MM.1S (cell line): ENCODE measurements around the gene ZCCHC24.

Experiments used
- DNase-seq: peaks from one replicate; pipeline ENCODE4 v3.0.0-alpha.2; 2015
- H2AFZ ChIP-seq: fragments of 300-600 bp; sonication (generic); 2 replicates; pipeline ENCODE4 v1.6.0; 2016; ENCODE audit warnings: antibody characterized with exemption, low read length
- H3F3A ChIP-seq: fragments of 300-600 bp; sonication (generic); 2 replicates; pipeline ENCODE4 v1.6.1; 2016; ENCODE audit warnings: mild to moderate bottlenecking, antibody characterized with exemption, low read length, moderate library complexity, mixed read lengths; ENCODE audit not compliant: insufficient read depth
- H3K27ac ChIP-seq: fragments of 300-600 bp; sonication (generic); 2 replicates; pipeline ENCODE4 v1.5.1; 2016; ENCODE audit warnings: mild to moderate bottlenecking, low read length
- H3K27me3 ChIP-seq: fragments of 300-600 bp; sonication (generic); replicated peaks from 2 replicates; pipeline ENCODE4 v1.6.0; 2016; ENCODE audit warnings: low read length; ENCODE audit not compliant: insufficient read depth
- H3K36me3 ChIP-seq: fragments of 300-600 bp; sonication (generic); replicated peaks from 2 replicates; pipeline ENCODE4 v1.6.1; 2016; ENCODE audit warnings: mild to moderate bottlenecking, low read length, mixed read lengths; ENCODE audit not compliant: insufficient read depth
- H3K4me1 ChIP-seq: fragments of 300-600 bp; sonication (generic); 2 replicates; pipeline ENCODE4 v1.6.1; 2016; ENCODE audit warnings: low read length, mixed read lengths
- H3K4me2 ChIP-seq: fragments of 300-600 bp; sonication (generic); 2 replicates; pipeline ENCODE4 v1.6.0; 2016; ENCODE audit warnings: low read depth, low read length
- H3K4me3 ChIP-seq: fragments of 300-600 bp; sonication (generic); 2 replicates; pipeline ENCODE4 v1.5.1; 2016; ENCODE audit warnings: low read length, mixed read lengths
- H3K79me2 ChIP-seq: fragments of 300-600 bp; sonication (generic); 2 replicates; pipeline ENCODE4 v1.6.1; 2016; ENCODE audit warnings: mixed run types, low read length, mixed read lengths
- H3K9ac ChIP-seq: fragments of 300-600 bp; sonication (generic); 2 replicates; pipeline ENCODE4 v1.6.1; 2016; ENCODE audit warnings: low read length, mixed read lengths
- H3K9me2 ChIP-seq: fragments of 300-600 bp; sonication (generic); replicated peaks from 2 replicates; pipeline ENCODE4 v1.6.1; 2016; ENCODE audit warnings: mild to moderate bottlenecking, low read length, mixed read lengths; ENCODE audit not compliant: insufficient read depth
- H3K9me3 ChIP-seq: fragments of 300-600 bp; sonication (generic); replicated peaks from 2 replicates; pipeline ENCODE4 v1.6.1; 2016; ENCODE audit warnings: mild to moderate bottlenecking, low read length, mixed read lengths; ENCODE audit not compliant: insufficient read depth
- H4K20me1 ChIP-seq: fragments of 300-600 bp; sonication (generic); 2 replicates; pipeline ENCODE4 v1.6.1; 2016; ENCODE audit warnings: mild to moderate bottlenecking, low read length, moderate library complexity, mixed read lengths; ENCODE audit not compliant: insufficient read depth
- CTCF ChIP-seq: fragments of 300-600 bp; sonication (generic); IDR thresholded peaks from 2 replicates; pipeline ENCODE4 v1.5.1; 2016; ENCODE audit warnings: antibody characterized with exemption, low read length, mixed read lengths
- EZH2 ChIP-seq: fragments of 300-600 bp; sonication (generic); optimal IDR thresholded peaks from 2 replicates; pipeline ENCODE3; 2017; ENCODE audit warnings: low read depth, mild to moderate bottlenecking, antibody characterized with exemption, low read length, mixed read lengths
- EZH2phosphoT487 ChIP-seq: fragments of 300-600 bp; sonication (generic); IDR thresholded peaks from 2 replicates; pipeline ENCODE4 v1.6.1; 2018; ENCODE audit warnings: antibody characterized with exemption, low read length

Gene ZCCHC24

DNA sequence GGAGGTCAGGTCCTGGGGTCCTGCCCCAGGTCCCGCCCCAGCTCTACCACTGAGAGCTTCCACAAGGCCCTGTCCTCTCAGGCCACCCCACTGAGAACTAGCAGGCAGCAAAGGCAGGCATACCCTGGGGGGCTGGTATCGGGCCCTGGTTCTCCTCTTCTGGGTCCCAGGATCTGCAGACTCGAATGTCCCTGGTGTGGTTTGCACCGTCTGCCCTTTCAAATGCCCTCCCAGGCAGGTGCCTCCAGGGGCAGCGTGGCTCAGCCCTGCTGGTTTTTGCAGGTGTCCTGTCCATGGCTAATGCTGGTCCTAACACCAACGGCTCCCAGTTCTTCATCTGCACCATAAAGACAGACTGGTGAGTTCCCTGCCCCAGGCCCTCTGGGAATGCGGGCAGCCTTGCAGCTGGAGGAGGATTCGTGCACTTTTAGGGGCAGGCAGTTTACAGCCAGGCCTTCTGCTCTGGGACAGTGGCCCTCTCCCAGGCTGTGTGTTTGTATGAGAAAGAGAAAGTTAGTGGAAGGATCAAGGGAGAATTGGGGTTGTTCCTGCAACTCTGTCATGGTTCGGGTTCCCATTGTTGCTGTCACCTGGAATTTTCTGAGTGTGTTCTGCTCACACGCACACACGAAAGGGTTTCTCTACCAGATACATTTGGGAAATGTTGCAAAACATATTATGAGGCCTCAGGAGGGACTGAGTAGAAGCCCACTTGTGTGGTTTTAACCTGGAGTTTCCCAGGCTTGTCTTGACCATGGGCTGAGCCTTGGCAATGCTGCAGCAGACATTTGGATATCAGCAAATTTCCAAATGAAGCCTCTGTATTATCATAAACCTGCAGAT, 93.2 kb downstream of the ZCCHC24 start:
- H2AFZ ChIP-seq, result no peak overlapping the region
- no peak overlapping the region for H3K9ac ChIP-seq
- no peaks in the 10 kb centered on the region for H3K9me2 ChIP-seq
- no peak overlapping the region for H3K4me3 ChIP-seq
- H3F3A ChIP-seq, result peaks cover 9% of the 10 kb centered on the region
- H3K4me2 ChIP-seq, result no peak overlapping the region
- no peaks in the 10 kb centered on the region for H3K27me3 ChIP-seq
- no peak for TF ChIP-seq EZH2phosphoT487
- no peak for TF ChIP-seq EZH2
- no peak for TF ChIP-seq CTCF
- H3K9me3 ChIP-seq, result no peaks in the 10 kb centered on the region
- H3K4me1 ChIP-seq, result peaks cover 18% of the 10 kb centered on the region
- H4K20me1 ChIP-seq, result peaks cover 40% of the 10 kb centered on the region
- DNase-seq, result no peak
- H3K27ac ChIP-seq, result no peak overlapping the region
- peaks cover 48% of the 10 kb centered on the region for H3K36me3 ChIP-seq
- peaks cover 78% of the 10 kb centered on the region for H3K79me2 ChIP-seq

DNA sequence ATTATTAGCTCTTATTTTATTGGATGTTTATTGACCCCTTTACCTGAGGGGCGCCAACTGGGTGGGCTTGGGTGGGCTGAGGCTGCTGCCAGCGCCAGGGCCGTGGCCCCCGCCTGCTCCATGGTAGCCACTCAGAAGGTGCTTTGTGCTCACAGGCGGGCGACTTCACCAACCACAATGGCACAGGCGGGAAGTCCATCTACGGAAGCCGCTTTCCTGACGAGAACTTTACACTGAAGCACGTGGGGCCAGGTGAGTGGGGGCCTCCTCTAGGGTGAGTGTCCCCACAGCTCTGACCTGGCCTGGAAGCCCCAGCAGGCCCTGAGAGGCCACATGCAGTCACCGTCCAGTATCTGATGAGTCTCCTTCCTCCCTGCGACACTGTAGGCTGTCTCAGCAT, 94.1 kb downstream of the ZCCHC24 start:
- H3K9ac ChIP-seq, result no peak overlapping the region

GRCh38 chr10:79350407-79351154, 94.8 kb downstream of the ZCCHC24 start:
- H3K9ac ChIP-seq, result no peak overlapping the region
- H4K20me1 ChIP-seq, result peaks cover 40% of the 10 kb centered on the region
- H3K4me1 ChIP-seq, result peaks cover 33% of the 10 kb centered on the region
- no peaks in the 10 kb centered on the region for H3K27me3 ChIP-seq
- TF ChIP-seq EZH2phosphoT487 (no peak), CTCF (no peak), EZH2 (no peak)
- peaks cover 14% of the 10 kb centered on the region for H3F3A ChIP-seq
- no peak overlapping the region for H2AFZ ChIP-seq
- H3K36me3 ChIP-seq, result peaks cover 48% of the 10 kb centered on the region
- no peak overlapping the region; the same call in 1 of the 2 replicates for H3K4me2 ChIP-seq
- H3K4me3 ChIP-seq, result no peak overlapping the region
- no peak overlapping the region for H3K27ac ChIP-seq
- H3K9me2 ChIP-seq, result no peaks in the 10 kb centered on the region
- H3K9me3 ChIP-seq, result no peaks in the 10 kb centered on the region
- H3K79me2 ChIP-seq, result peaks cover 75% of the 10 kb centered on the region
- DNase-seq, result no peak

More for the DNA sequence above, 94.1 kb downstream of the ZCCHC24 start:
- no peaks in the 10 kb centered on the region for H3K9me2 ChIP-seq
- peaks cover 78% of the 10 kb centered on the region for H3K79me2 ChIP-seq
- DNase-seq, result no peak
- H4K20me1 ChIP-seq, result peaks cover 40% of the 10 kb centered on the region
- H3K4me1 ChIP-seq, result peaks cover 26% of the 10 kb centered on the region
- peaks cover 14% of the 10 kb centered on the region for H3F3A ChIP-seq
- no peak overlapping the region for H3K4me3 ChIP-seq
- peaks cover 48% of the 10 kb centered on the region for H3K36me3 ChIP-seq
- H3K27ac ChIP-seq, result no peak overlapping the region
- H2AFZ ChIP-seq, result no peak overlapping the region
- H3K4me2 ChIP-seq, result no peak overlapping the region
- TF ChIP-seq EZH2 (no peak), CTCF (no peak), EZH2phosphoT487 (no peak)
- H3K27me3 ChIP-seq, result no peaks in the 10 kb centered on the region
- H3K9me3 ChIP-seq, result no peaks in the 10 kb centered on the region
